Adrenal gland (tissue), 5 donors: ENCODE results near the gene RBM44.

Source experiments
- POLR2A ChIP-seq, 2 donors: fragments of 450-650 bp; IDR thresholded peaks; one replicate each; pipeline ENCODE4 v1.6.1; 2017; ENCODE audit warnings: antibody characterized with exemption in 2 of 2, mild to moderate bottlenecking in 2 of 2, moderate library complexity in 1 of 2
- TF ChIP-seq, protein P1 (sequence below), 6 experiments: fragments of 450-650 bp in 4 of 6; fragments of 200-600 bp in 2 of 6; sonication (generic) in 1 of 6; IDR thresholded peaks; 1 replicate in 5 of 6; 2 replicates in 1 of 6; pipeline versions ENCODE4 v1.5.1 to v1.8.0; 2016 to 2021; ENCODE audit warnings: antibody characterized with exemption in 6 of 6, mild to moderate bottlenecking in 2 of 6, moderate library complexity in 1 of 6
- donor health status: DM: no; HTN: no; CAD: no.

DNA sequence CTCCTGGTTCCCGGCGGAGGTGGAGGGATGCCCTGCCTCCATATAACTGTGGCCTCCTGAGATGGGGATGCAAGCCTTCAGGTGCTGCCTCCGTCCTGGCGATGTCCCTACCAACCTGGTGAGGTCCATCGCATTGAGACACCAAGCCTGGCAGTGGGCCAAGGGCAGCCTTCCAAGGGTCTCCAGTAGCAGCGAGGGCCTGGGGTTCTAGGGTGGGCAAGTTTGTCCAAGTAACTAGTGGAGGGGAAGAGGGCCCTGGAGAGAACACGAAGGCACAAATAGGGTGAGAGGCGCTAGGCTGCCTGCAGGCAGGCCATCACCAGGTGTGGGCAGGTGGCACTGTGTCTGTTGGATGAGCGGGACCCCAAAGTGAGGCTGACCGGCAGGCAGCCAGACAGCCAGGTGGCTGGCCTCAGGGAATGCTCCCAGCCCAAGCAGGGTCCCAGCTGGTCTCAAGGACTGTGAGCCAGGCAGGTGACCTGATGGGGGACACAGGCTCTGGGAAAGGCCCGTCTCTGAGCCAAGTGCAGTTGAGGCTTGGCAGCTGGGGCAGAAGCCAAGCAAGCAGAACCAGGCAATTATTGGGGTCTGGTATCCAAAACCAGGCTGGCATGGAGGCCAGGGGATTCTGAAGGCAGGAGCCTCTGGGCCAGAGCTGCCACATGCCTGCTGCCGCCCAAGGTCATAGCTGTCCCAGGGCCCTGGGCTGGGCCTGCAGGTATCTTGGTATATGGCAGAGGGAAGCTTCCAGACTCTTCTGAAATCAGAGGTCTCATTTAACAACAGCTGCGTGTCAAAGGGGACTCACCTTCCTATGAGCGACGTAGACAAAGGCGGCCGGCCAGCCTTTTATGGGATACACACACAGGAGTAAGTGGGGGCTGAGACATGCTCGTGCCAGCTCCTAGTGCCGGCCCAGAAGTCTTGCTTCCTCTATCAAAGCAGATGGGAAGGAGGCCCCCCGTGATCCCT is 84.2 kb downstream of the RBM44 start:
- TF ChIP-seq, protein P1, sequence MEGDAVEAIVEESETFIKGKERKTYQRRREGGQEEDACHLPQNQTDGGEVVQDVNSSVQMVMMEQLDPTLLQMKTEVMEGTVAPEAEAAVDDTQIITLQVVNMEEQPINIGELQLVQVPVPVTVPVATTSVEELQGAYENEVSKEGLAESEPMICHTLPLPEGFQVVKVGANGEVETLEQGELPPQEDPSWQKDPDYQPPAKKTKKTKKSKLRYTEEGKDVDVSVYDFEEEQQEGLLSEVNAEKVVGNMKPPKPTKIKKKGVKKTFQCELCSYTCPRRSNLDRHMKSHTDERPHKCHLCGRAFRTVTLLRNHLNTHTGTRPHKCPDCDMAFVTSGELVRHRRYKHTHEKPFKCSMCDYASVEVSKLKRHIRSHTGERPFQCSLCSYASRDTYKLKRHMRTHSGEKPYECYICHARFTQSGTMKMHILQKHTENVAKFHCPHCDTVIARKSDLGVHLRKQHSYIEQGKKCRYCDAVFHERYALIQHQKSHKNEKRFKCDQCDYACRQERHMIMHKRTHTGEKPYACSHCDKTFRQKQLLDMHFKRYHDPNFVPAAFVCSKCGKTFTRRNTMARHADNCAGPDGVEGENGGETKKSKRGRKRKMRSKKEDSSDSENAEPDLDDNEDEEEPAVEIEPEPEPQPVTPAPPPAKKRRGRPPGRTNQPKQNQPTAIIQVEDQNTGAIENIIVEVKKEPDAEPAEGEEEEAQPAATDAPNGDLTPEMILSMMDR (IDR thresholded peaks at IDR 0.05) = no peak
- TF ChIP-seq POLR2A (IDR thresholded peaks at IDR 0.05) = no peak
